Measurements from ENCODE around the gene GAS7.

DNA sequence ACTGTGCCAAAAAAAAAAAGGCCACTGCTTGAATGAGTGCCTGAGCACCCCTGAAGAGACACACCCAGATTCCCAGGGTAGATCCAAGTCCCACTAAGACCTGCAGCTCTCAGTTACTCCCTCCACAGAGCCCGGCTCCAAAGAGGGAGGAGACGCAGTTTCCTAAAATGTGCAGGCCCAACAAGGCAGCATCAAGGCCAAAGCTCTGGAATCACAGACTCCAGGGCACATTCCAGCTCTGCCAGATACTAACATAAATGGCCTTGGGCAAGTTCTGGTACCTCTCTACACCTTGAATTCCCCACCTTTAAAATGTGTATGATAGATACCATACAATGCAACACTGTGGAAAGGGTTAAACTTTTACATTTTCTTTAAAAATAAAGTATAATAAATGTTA is 57.0 kb downstream of the GAS7 start:
- no peak for TF ChIP-seq CTCF (IDR thresholded peaks at IDR 0.05)
- TF ChIP-seq EZH2phosphoT487 (IDR thresholded peaks at IDR 0.05): no peak
- no peak for TF ChIP-seq EZH2 (IDR thresholded peaks at IDR 0.05)
